ELR (cell line): ENCODE results near the gene TJAP1.
"Not testable (repeated sequence)": the region's sequence is repeated elsewhere in the genome, so short reads cannot be mapped to it uniquely, and the experiment has no call there.

Experiments
- DNase-seq: peaks from one replicate; pipeline ENCODE4 v3.0.0-alpha.2; 2015; ENCODE audit warnings: low read depth

Gene TJAP1

GRCh38 chr6:43481591-43482236 is 4.3 kb downstream of the TJAP1 start:
- peak; percentile 45 for DNase-seq

GRCh38 chr6:43488667-43489276 is 11.4 kb downstream of the TJAP1 start:
- DNase-seq, result peak; percentile 85

GRCh38 chr6:43489277-43490072 is 12.1 kb downstream of the TJAP1 start:
- DNase-seq, result no peak

DNA sequence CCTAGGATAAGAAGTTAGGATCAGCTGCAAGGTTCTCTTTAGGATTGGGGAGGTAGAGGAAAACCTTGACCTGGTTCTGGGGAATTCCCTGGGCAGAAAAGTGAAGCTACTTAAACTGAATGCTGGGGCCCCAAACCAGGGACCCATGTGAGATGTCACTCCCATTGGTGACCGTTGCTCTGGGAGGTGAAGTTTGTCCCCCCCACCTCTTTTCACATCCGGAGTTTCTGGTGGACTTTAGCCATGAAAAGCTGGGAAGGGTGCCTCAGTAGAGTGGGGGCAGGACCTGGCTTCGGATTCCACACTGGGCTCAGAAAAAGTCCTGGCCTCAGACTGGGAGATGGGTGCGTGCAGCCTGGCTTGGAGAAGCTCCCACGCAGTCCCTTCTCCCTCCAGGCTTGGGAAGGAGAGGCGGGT is 13.2 kb downstream of the TJAP1 start:
- no peak for DNase-seq

- DNase-seq, result peak; percentile 87
Observed at GRCh38 chr6:43491750-43492661, 14.6 kb downstream of the TJAP1 start.

GRCh38 chr6:43492673-43493072 is 15.3 kb downstream of the TJAP1 start:
- DNase-seq, result peak; percentile 45

DNA sequence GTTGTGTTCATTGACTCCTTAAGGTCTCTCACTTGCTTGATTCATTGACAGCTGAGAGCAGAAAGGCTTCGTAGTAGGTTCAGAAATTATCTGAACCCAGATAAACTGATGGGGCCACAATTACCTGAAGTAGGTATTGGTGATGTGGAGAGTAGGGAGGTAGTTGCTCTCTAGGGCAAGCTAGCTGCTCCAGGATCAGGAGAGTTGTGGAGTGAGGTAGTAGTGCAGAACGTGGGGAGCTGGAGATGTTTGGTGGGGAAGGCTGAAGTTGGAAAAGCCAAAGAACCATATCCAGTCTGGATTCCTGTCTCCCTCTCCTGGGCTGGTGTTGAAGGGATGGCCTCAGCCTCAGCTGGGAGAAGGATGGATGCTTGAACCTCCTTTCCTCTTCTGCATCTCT is 15.9 kb downstream of the TJAP1 start:
- no peak for DNase-seq

GRCh38 chr6:43493833-43494232 is 16.5 kb downstream of the TJAP1 start:
- DNase-seq, result no peak

GRCh38 chr6:43494321-43494720 is 17.0 kb downstream of the TJAP1 start:
- DNase-seq, result no peak

DNA sequence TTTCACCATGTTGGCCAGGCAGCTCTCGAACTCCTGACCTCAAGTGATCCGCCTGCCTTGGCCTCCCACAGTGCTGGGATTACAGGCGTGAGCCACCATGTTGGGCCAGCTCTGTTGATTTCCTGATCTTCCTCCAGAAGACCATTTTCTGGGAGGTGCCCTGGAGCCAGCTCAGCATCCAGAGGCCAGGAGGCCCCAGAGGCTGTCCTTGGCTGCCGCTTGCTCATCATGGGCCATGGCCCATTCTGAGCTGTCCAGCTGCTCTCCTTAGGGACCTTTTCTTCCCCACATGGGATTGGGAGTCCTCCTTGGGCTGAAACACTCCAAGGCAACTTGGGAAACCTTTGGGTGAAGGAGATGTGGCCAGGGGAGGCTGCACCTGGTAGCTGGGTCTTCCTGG is 17.4 kb downstream of the TJAP1 start:
- no peak for DNase-seq

DNA sequence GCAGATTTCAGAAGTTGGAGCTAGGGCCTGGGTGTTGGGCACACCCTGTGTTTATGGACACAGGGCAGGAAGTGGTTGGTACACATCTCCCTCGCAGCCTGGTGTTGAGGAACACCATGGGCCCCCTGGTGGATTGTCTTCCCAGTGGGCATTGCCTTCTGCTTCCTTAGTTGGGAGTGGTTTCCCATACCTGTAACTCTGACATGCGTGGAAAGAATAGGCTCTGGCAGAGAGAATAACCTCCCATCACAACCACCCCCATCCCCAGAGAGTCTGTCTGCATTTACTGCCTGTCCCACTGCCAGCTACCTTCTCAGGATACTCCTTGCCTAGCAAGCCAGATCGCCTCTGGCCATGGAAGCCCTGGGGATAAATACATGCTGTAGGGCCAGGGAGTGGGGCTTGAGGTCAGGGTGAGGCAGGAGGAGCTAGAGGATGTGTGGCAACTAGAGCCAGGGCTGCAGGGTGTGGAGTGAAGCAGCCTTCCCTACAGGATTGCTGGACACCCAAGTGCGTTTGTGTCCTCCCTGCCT is 18.1 kb downstream of the TJAP1 start:
- DNase-seq, result peak; percentile 77

DNA sequence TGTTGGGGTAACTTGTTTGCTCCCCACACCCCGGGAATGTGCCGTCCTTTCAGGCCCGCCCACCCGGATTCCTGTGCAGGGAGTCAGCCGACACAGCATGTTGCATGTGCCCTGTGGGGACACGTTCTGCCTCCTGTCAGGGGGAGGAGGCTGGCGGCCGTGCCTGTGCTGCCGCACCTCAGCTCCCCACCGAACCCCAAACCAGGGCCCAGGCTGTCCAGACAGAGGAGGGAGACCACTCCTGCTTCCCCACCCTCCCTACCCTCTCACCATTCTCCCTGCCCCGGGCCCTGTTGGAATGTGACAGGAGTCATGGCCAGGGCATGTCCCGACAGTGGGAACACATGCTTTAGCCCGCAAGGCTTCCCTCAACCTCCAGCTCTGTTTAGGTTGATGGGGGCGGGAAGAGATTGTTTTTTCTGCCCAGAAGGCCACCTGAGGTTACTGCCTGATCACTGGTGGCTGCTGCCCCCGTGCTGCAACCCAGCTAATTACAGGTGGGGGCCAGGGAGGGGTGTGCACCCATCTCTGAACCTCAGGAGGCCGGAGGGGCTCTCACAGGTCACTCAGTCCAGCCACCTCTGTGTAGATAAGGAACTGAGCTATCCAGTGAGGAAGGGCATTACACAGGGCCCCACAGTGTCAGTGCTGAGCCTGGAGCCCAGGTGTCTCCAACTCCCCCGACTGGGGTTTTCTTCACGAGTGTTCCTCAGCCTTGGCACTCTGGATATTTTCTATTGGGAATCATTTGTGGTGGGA is 19.2 kb downstream of the TJAP1 start:
- DNase-seq, result peak; percentile 89

DNA sequence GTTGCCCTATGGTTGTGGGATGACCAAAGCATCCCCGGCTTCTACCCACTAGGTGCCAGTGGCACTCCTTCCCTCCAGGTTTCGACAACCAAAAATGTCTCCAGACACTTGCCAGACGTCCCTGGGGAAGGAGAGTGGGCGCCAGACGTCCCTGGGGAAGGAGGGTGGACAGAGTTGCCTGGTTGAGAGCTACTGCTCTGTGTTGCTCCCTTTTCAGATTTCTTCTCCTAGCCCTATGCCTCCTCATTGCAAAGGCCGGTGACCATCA is 19.7 kb downstream of the TJAP1 start:
- no peak for DNase-seq

GRCh38 chr6:43497689-43498088 is 20.3 kb downstream of the TJAP1 start:
- DNase-seq, result no peak

GRCh38 chr6:43498291-43498690 is 20.9 kb downstream of the TJAP1 start:
- DNase-seq, result not testable (repeated sequence)

DNA sequence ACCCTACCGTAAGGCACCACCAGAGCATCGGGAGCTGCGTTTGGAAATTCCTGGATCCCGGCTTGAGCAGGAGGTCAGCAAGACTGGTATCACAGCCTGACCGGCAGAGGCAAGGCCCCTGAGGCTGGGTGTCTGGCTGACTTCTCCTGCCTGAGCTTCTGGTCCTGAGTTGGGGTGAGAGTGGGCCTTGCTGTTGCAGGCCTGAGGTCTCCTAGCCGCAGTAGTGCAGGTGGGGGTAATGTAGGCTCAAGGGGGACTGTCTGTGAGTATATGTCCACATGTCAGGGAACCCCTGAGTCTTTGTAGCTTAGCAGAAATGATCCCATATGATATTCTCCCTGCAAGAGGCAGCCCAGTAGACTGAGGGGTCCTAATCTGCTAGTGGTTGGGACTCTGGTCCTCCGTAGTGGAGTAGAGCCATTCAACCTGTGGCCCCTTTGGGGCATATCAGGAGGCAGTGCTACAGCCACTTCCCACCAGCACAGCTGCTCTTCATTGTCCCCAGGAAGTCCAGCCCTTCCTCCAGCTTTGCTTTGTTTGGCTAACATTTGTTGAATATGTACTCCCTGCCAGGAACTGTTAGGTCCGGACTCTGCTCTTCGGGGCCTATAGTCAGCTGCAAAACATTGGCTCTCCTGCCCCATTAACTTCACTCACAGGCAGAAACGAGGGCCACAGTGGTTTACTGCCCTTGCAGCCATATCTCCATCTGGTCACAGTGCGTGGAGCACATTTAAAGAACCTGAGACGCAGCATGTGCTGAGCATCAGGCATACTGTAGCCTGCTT is 21.9 kb downstream of the TJAP1 start:
- DNase-seq, result no peak

- no peak for DNase-seq
Observed at GRCh38 chr6:43500921-43501320, 23.6 kb downstream of the TJAP1 start.

DNA sequence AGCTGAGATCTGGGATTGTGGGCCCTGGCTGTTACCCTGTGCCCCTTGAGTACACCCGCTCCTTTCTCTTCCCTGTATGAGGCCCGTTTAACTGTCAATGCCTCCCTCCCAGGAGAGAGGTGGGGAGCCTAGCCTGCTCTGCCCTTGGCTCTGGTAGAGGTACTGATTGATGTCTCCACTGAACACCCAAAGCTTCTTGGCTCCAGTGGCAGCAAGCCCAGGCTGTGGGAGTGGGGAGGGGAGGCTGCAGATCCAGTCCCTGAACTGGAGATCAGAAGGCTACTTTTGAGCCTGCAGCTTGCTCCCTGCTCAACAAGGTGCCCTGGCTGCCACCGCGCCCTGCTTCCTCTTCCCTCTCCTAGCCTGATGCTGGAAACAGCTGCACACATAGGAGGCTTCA is 25.3 kb downstream of the TJAP1 start:
- no peak for DNase-seq

DNA sequence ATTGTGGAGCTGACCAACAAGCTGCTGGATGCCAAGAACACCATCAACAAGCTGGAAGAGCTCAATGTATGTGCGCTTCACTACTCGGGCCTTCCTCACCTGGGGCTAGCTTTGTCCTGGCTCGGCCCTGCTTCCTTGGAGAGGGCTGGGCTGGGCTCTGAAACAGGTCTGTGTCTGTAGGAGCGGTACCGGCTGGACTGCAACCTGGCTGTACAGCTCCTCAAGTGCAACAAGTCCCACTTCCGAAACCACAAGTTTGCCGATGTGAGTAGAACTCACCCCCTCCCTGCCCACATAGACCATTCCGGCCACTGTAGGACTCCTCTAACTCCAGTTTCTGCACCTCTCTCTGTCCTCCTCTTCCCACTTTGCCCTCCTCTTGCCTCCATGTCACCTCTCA is 26.1 kb downstream of the TJAP1 start:
- no peak for DNase-seq

DNA sequence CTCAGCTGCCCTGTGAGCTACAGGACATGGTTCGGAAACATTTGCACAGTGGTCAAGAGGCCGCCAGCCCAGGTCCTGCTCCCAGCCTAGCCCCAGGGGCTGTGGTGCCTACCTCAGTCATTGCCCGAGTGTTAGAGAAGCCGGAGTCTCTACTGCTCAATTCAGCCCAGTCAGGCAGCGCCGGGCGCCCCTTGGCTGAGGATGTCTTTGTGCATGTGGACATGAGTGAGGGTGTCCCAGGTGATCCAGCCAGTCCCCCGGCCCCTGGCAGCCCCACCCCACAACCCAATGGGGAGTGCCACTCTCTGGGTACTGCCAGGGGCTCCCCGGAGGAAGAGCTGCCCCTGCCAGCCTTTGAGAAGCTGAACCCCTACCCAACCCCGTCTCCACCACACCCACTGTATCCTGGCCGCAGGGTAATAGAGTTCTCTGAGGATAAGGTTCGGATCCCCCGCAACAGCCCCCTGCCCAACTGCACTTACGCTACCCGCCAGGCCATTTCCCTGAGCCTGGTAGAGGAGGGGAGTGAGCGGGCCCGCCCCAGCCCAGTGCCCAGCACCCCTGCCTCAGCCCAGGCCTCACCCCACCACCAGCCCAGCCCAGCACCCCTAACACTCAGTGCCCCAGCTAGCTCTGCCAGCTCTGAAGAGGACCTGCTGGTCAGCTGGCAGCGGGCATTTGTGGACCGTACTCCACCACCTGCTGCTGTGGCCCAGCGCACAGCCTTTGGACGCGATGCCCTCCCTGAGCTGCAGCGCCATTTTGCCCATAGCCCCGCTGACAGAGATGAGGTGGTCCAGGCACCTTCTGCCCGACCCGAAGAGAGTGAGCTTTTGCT is 27.6 kb downstream of the TJAP1 start:
- DNase-seq, result no peak
